Coronary artery (tissue), 2 donors: ENCODE measurements around the gene NUP210.

ENCODE experiments used
- DNase-seq: peaks from one replicate; pipeline ENCODE4 v3.0.0-alpha.2; 2017; ENCODE audit warnings: low spot score
- H3K27ac ChIP-seq, 2 donors: fragments of 200-600 bp; sonication (generic); one replicate each; pipeline ENCODE4 v1.5.1; 2016 to 2019
- H3K4me3 ChIP-seq: fragments of 200-600 bp; sonication (generic); 2 replicates; pipeline ENCODE4 v1.5.1; 2016; ENCODE audit warnings: mild to moderate bottlenecking, moderate library complexity
- TF ChIP-seq, protein P1 (sequence below): fragments of 200-600 bp; sonication (generic); IDR thresholded peaks from one replicate; pipeline ENCODE4 v1.5.1; 2019; ENCODE audit warnings: antibody characterized with exemption

Gene NUP210

DNA sequence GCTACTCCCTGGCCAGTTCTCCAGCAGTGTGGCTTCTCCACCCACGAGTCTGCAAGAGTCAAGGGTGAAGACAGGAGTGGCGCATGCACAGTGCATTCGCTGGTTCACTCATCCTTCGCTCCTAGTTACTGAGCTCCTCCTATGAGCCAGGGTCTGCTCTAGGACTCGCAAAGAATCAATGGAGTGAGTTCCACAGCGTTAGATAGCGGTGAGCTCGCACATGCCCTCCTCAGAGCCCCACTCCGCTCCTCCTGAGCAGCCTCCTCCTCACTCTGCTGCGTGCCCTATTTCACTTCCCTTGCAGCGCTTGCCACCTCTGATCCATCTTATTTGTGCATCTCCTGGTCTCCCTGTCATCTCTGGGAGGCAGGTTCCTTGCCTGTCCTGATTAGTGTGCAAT is 63.0 kb downstream of the NUP210 start:
- Histone ChIP-seq H3K27ac (no peak overlapping the region), H3K4me3 (no peak overlapping the region)
- TF ChIP-seq, protein P1, sequence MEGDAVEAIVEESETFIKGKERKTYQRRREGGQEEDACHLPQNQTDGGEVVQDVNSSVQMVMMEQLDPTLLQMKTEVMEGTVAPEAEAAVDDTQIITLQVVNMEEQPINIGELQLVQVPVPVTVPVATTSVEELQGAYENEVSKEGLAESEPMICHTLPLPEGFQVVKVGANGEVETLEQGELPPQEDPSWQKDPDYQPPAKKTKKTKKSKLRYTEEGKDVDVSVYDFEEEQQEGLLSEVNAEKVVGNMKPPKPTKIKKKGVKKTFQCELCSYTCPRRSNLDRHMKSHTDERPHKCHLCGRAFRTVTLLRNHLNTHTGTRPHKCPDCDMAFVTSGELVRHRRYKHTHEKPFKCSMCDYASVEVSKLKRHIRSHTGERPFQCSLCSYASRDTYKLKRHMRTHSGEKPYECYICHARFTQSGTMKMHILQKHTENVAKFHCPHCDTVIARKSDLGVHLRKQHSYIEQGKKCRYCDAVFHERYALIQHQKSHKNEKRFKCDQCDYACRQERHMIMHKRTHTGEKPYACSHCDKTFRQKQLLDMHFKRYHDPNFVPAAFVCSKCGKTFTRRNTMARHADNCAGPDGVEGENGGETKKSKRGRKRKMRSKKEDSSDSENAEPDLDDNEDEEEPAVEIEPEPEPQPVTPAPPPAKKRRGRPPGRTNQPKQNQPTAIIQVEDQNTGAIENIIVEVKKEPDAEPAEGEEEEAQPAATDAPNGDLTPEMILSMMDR: no peak
- no peak for DNase-seq

DNA sequence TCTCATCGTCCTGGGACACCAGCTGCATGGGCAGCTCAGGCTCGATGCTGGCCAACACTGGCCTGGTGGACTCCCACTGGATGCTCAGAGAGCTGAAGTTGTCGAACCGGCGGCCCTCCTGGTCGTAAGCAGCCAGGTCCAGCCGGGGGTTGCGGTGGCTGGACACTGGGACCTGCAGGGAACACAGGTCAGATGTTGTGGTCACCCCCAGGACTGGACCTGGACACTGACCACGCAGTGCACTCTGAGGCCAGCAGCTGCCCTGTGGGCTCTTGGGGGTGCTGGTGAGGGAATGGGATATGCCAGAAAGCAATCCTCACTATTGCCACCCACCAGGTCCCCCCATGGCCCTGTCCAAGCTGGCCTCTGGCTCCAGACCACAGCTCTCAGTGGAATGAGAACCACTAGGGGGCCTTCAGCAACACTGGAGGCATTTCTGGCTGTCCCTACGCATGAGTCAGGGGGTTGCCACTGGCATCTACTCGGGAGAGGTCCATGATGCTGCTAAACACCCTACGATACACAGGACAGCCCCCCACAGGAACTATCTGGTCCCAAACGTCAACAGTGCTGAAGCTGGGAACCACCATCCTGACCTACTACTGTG is 66.1 kb downstream of the NUP210 start:
- DNase-seq: no peak
- TF ChIP-seq, protein P1: no peak
- H3K27ac ChIP-seq: no peak overlapping the region

DNA sequence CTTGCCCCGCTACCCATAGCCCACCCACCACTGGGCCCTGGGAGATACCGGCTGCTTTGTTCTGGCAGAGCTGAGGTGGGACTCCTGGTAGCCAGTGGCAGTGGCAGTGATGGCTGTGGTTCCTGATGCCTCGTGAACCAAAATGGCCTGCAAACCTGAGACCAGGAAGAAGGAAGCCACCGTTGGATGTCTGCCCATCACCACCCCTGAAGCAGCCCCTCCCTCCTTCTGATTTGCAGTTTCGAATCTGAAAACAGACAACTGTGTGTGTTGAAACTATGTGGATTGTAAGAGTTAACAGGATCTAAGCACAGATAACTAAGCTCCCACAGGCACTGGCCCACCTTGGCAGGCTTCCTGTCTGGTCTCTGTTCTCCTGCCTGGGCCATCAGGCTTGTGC is 66.6 kb downstream of the NUP210 start:
- TF ChIP-seq, protein P1: no peak
- Histone ChIP-seq H3K4me3 (no peak overlapping the region), H3K27ac (no peak overlapping the region)
- DNase-seq: no peak

More for the DNA sequence above, 66.1 kb downstream of the NUP210 start:
- H3K4me3 ChIP-seq: no peak overlapping the region

DNA sequence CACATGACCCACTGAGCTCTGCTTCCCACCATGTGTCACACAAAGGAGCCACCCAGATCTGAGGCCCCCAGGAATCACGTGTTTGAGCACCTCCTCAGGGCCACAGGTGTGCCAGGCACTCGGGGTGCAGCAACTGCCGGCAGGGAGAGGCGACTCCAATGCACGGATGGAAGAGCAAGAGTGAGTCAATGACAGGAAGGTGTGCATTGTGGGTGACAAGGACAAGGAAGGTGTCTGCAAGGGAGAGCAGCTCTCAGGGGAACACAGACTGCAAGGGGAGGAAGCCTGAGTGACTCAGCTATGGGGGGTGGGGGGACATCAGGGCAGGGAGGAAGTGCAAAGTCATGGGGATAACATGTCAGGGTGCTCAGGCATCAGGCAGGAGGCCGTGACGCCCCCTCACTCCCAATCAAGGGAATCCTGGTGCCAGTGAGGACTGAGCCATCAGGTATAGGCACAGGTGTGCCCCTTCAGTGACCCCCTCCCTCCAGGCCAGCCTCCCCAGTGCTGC is 67.4 kb downstream of the NUP210 start:
- TF ChIP-seq, protein P1: no peak
- no peak for DNase-seq
- H3K27ac ChIP-seq: no peak overlapping the region
- no peak overlapping the region for H3K4me3 ChIP-seq

DNA sequence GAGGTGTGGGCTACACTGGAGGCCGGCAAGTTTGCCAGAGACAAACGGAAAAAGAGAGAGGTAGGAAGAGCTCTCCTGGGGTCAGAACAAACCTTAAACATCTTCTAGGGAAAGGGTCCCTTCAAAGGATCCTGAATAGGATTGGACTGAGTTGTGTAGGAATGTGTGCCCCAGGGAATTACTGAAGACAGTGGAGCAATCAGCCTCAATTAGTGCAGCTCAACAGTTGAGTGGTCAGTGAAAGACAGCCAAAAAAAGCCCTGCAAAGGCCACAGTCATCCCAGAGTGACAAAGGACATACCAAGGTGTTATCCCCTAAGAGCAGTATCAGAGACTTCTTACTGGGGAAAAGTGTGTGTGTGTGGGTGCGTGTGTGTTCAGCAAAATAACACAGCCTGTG is 70.3 kb downstream of the NUP210 start:
- DNase-seq: no peak
- H3K27ac ChIP-seq: no peak overlapping the region
- no peak overlapping the region for H3K4me3 ChIP-seq
- TF ChIP-seq, protein P1: no peak

DNA sequence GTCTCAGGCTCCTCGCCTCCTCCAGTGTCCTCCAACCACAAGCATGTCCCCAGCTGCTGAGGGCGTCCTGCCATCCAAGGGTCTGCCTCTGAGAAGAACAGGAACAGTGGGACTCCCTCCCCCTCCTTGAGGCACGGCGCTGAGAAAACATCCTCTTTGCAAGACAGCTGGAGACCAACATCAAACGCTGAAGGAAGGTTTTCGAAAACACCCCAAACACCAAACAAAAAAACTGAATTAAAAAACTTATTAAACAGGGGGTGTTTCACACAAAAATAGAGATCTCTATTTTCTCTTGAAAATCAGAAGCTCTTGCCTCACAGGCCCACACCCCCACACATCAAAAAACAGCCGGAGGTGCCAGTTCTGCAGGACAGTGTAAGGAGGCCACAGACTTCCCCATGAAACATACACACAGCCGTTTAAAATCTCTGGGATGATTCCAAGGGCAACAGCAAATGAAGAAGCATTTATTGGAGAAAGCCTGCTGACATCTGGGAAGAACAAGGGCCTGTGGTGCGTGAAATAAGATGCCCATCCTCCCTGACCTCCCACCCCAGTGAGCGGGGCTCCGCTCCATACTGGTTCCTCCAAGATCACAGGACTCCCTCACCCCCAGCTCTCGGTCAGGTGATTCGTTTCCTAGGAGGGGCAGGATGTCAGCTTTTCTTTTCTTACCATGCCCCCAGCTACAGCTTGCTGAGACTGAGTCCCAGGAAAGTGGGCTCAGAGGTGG is 71.3 kb downstream of the NUP210 start:
- no peak overlapping the region for H3K27ac ChIP-seq
- TF ChIP-seq, protein P1: no peak
- no peak overlapping the region for H3K4me3 ChIP-seq
- DNase-seq: no peak

DNA sequence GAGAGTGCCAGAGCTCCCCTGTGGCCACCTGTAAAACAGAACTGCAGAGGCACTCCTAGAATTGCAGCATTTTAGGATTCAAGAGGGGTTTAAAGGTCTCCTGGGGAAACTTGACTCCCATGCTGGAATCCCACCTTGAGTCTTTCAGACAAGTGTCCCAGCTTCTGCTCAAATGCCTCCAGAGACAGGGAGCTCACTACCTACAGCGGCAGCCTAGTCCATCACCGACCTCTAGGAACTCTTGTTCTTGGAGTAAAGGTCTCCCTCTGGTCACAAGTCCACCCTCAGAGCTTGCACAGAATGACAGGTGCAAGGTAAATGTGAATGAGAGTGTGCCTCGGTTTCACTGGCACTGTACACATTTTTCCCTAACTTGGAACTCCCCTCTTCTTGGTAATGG is 72.0 kb downstream of the NUP210 start:
- H3K27ac ChIP-seq: no peak overlapping the region
- DNase-seq: no peak
- TF ChIP-seq, protein P1: no peak
- no peak overlapping the region for H3K4me3 ChIP-seq
